ENCODE measurements around the gene NTRK3. TPM values are rescaled to one million over a fixed set of nuclear protein-coding genes. Genes with fewer than 3 reads are reported as not detected.

Gene NTRK3
- polyA plus RNA-seq, 1 donor (not counting 4 experiments of a cell fraction or from before 2014, with no cell fraction given): not detected

- dilution Hi-C loops (cut with MboI; ENCODE audit: extremely low pct_ligation_motif_present, low sequenced_read_pairs): no loop called here
- Histone ChIP-seq H3K27me3 (ENCODE audit: control insufficient read depth, extremely low read depth, insufficient read depth, low read length) (no peaks in the 10 kb centered on the region), H3K4me3 (ENCODE audit: control insufficient read depth in 2 of 3, extremely low read depth in 1 of 3, insufficient read depth in 2 of 3, low read depth in 1 of 3, low read length in 3 of 3) (no peak overlapping the region), H3K4me2 (ENCODE audit: control insufficient read depth, extremely low read depth, insufficient read depth, low read depth, low read length) (no peak overlapping the region), H4K20me1 (ENCODE audit: control insufficient read depth, extremely low read depth, insufficient read depth, low read length) (no peaks in the 10 kb centered on the region), H3K36me3 (ENCODE audit: control insufficient read depth in 2 of 2, extremely low read depth in 1 of 2, insufficient read depth in 2 of 2, low read length in 2 of 2) (no peaks in the 10 kb centered on the region), H3K9me1 (ENCODE audit: control insufficient read depth, extremely low read depth, insufficient read depth, low read length) (no peaks in the 10 kb centered on the region), H3K4me1 (ENCODE audit: control insufficient read depth, extremely low read depth, insufficient read depth, low read length) (no peaks in the 10 kb centered on the region), H3K27ac (ENCODE audit: control insufficient read depth, insufficient read depth, low read length) (no peak overlapping the region), H3K9ac (ENCODE audit: control insufficient read depth, extremely low read depth, insufficient read depth, low read length) (no peak overlapping the region), H3K9me3 (ENCODE audit: control insufficient read depth, low read depth, low read length) (no peaks in the 10 kb centered on the region), H3K79me2 (ENCODE audit: control insufficient read depth, insufficient read depth, low read length) (no peaks in the 10 kb centered on the region), H2AFZ (ENCODE audit: control insufficient read depth, low read length) (no peak overlapping the region)
- TF ChIP-seq EZH2 (IDR thresholded peaks at IDR 0.05; ENCODE audit: low read length) (no peak), CTCF (optimal IDR thresholded peaks at IDR 0.05 in 1 of 3, IDR thresholded peaks at IDR 0.05 in 1 of 3, conservative IDR thresholded peaks at IDR 0.05 in 1 of 3; ENCODE audit: extremely low read depth in 1 of 3, insufficient read depth in 2 of 3, low read length in 3 of 3) (no peak)
- no peak for FAIRE-seq
- no peak for DNase-seq (ENCODE audit: low read depth, low spot score)
Measured at GRCh38 chr15:88022716-88023115, 233.8 kb downstream of the NTRK3 start.

- no peak overlapping the region for H2AFZ ChIP-seq (ENCODE audit: control insufficient read depth, low read length)
- TF ChIP-seq EZH2 (IDR thresholded peaks at IDR 0.05; ENCODE audit: low read length) (no peak), CTCF (optimal IDR thresholded peaks at IDR 0.05 in 1 of 3, IDR thresholded peaks at IDR 0.05 in 1 of 3, conservative IDR thresholded peaks at IDR 0.05 in 1 of 3; ENCODE audit: extremely low read depth in 1 of 3, insufficient read depth in 2 of 3, low read length in 3 of 3) (no peak)
Measured at GRCh38 chr15:88021601-88022000, 234.9 kb downstream of the NTRK3 start.

More at GRCh38 chr15:88021601-88022000, 234.9 kb downstream of the NTRK3 start:
- no peaks in the 10 kb centered on the region for H3K9me3 ChIP-seq (ENCODE audit: control insufficient read depth, low read depth, low read length)
- no peak for FAIRE-seq
- H3K4me3 ChIP-seq (ENCODE audit: control insufficient read depth in 2 of 3, extremely low read depth in 1 of 3, insufficient read depth in 2 of 3, low read depth in 1 of 3, low read length in 3 of 3): no peak overlapping the region
- H3K27me3 ChIP-seq (ENCODE audit: control insufficient read depth, extremely low read depth, insufficient read depth, low read length): no peaks in the 10 kb centered on the region
- H3K27ac ChIP-seq (ENCODE audit: control insufficient read depth, insufficient read depth, low read length): no peak overlapping the region
- no peaks in the 10 kb centered on the region for H4K20me1 ChIP-seq (ENCODE audit: control insufficient read depth, extremely low read depth, insufficient read depth, low read length)
- no peaks in the 10 kb centered on the region for H3K4me1 ChIP-seq (ENCODE audit: control insufficient read depth, extremely low read depth, insufficient read depth, low read length)
- dilution Hi-C loops (cut with MboI; ENCODE audit: extremely low pct_ligation_motif_present, low sequenced_read_pairs): no loop called here
- H3K4me2 ChIP-seq (ENCODE audit: control insufficient read depth, extremely low read depth, insufficient read depth, low read depth, low read length): no peak overlapping the region
- H3K9ac ChIP-seq (ENCODE audit: control insufficient read depth, extremely low read depth, insufficient read depth, low read length): no peak overlapping the region
- H3K36me3 ChIP-seq (ENCODE audit: control insufficient read depth in 2 of 2, extremely low read depth in 1 of 2, insufficient read depth in 2 of 2, low read length in 2 of 2): no peaks in the 10 kb centered on the region
- no peak for DNase-seq (ENCODE audit: low read depth, low spot score)
- H3K9me1 ChIP-seq (ENCODE audit: control insufficient read depth, extremely low read depth, insufficient read depth, low read length): no peaks in the 10 kb centered on the region
- no peaks in the 10 kb centered on the region for H3K79me2 ChIP-seq (ENCODE audit: control insufficient read depth, insufficient read depth, low read length)
